Liver (tissue), 9 donors: Measurements from ENCODE around the gene TRIM65. TPM values are rescaled to one million over a fixed set of nuclear protein-coding genes. Genes with fewer than 3 reads are reported as not detected.

Experiments
- DNase-seq: peaks from one replicate; pipeline ENCODE4 v3.0.0-alpha.2; 2017; ENCODE audit warnings: low spot score
- H3K27ac ChIP-seq, 2 donors: one replicate each; pipeline ENCODE4 v1.7.0; 2013; ENCODE audit warnings: inconsistent platforms in 2 of 2, low read length in 2 of 2, control low read depth in 1 of 2, low read depth in 1 of 2, mild to moderate bottlenecking in 1 of 2
- H3K27me3 ChIP-seq, 4 donors: one replicate each; pipeline versions ENCODE4 v1.6.1 to v1.7.0; 2013; ENCODE audit warnings: low read length in 3 of 4, inconsistent platforms in 1 of 4, mild to moderate bottlenecking in 1 of 4, moderate library complexity in 1 of 4; ENCODE audit not compliant: control insufficient read depth in 4 of 4, insufficient read depth in 4 of 4
- H3K36me3 ChIP-seq, 4 donors: one replicate each; pipeline versions ENCODE4 v1.6.1 to v1.7.0; 2013; ENCODE audit warnings: low read length in 3 of 4, mild to moderate bottlenecking in 3 of 4, low read depth in 1 of 4, moderate library complexity in 1 of 4; ENCODE audit not compliant: control insufficient read depth in 4 of 4, insufficient read depth in 3 of 4
- H3K4me1 ChIP-seq, 4 donors: one replicate each; pipeline versions ENCODE4 v1.6.1 to v1.7.0; 2013; ENCODE audit warnings: low read length in 3 of 4, mild to moderate bottlenecking in 3 of 4, moderate library complexity in 1 of 4; ENCODE audit not compliant: control insufficient read depth in 4 of 4, insufficient read depth in 4 of 4
- H3K4me3 ChIP-seq, 3 donors: one replicate each; pipeline versions ENCODE4 v1.6.1 to v1.7.0; 2013; ENCODE audit warnings: low read length in 3 of 3, control low read depth in 1 of 3, low read depth in 1 of 3, mild to moderate bottlenecking in 1 of 3
- H3K9ac ChIP-seq, 2 donors: one replicate each; pipeline ENCODE4 v1.7.0; 2013; ENCODE audit warnings: low read length in 2 of 2, mild to moderate bottlenecking in 2 of 2, moderate library complexity in 2 of 2, control low read depth in 1 of 2, low read depth in 1 of 2
- H3K9me3 ChIP-seq, 4 donors: one replicate each; pipeline versions ENCODE4 v1.6.1 to v1.7.0; 2013; ENCODE audit warnings: low read length in 3 of 4; ENCODE audit not compliant: control insufficient read depth in 4 of 4
- EGR1 ChIP-seq, 2 donors: IDR thresholded peaks; 2 replicates each; pipeline ENCODE4 v1.6.1; 2016 to 2018; ENCODE audit warnings: antibody characterized with exemption in 2 of 2, low read depth in 2 of 2
- FOXA1 ChIP-seq: IDR thresholded peaks from 2 replicates; pipeline ENCODE4 v1.6.1; 2016; ENCODE audit warnings: antibody characterized with exemption
- FOXA2 ChIP-seq: IDR thresholded peaks from 2 replicates; pipeline ENCODE4 v1.6.1; 2016; ENCODE audit warnings: antibody characterized with exemption
- GABPA ChIP-seq, 2 donors: IDR thresholded peaks in 1 of 2; conservative IDR thresholded peaks in 1 of 2; 2 replicates each; pipeline ENCODE4 v1.6.1; 2016; ENCODE audit warnings: antibody characterized with exemption in 2 of 2, mild to moderate bottlenecking in 1 of 2, moderate library complexity in 1 of 2
- HNF4A ChIP-seq, 2 donors: conservative IDR thresholded peaks; 2 replicates each; pipeline ENCODE4 v1.6.1; 2016; ENCODE audit warnings: antibody characterized with exemption in 2 of 2, mild to moderate bottlenecking in 2 of 2
- HNF4G ChIP-seq: IDR thresholded peaks from 2 replicates; pipeline ENCODE4 v1.6.1; 2016; ENCODE audit warnings: antibody characterized with exemption
- JUND ChIP-seq, 2 donors: IDR thresholded peaks; 2 replicates each; pipeline ENCODE4 v1.6.1; 2016; ENCODE audit warnings: antibody characterized with exemption in 2 of 2
- NR2F2 ChIP-seq: IDR thresholded peaks from 2 replicates; pipeline ENCODE4 v1.6.1; 2016; ENCODE audit warnings: antibody characterized with exemption
- RAD21 ChIP-seq, 2 donors: IDR thresholded peaks; 2 replicates each; pipeline ENCODE4 v1.6.1; 2016; ENCODE audit warnings: antibody characterized with exemption in 2 of 2, mild to moderate bottlenecking in 2 of 2
- SP1 ChIP-seq: IDR thresholded peaks from 2 replicates; pipeline ENCODE4 v1.6.1; 2018; ENCODE audit warnings: antibody characterized with exemption, mild to moderate bottlenecking
- TAF1 ChIP-seq: conservative IDR thresholded peaks from 2 replicates; pipeline ENCODE4 v1.6.1; 2016; ENCODE audit warnings: antibody characterized with exemption, mild to moderate bottlenecking
- YY1 ChIP-seq: IDR thresholded peaks from 2 replicates; pipeline ENCODE4 v1.6.1; 2016; ENCODE audit warnings: antibody characterized with exemption, mild to moderate bottlenecking
- WGBS: extraction: QIAGEN DNeasy Blood & Tissue Kit; methylation state at CpG from one replicate; pipeline ENCODE4 v1.1.7; 2013; 5-methylcytosine and 5-hydroxymethylcytosine counted together
- polyA plus RNA-seq, 2 donors: library from polyadenylated mRNA; stranded (reverse) in 1 of 2; unstranded in 1 of 2; fragments of 200-250 nt in 1 of 2; fragments of >200 nt in 1 of 2; fragmentation: Nextera tagmentation in 1 of 2; extraction: Ambion mirVana in 1 of 2; gene quantifications; one replicate each; pipeline versions ENCODE4 v1.2.1 to v1.2.3, GENCODE V29; 2013 to 2015
- total RNA-seq, 2 donors: library from RNA; depleted of rRNA; stranded (reverse); fragments of >200 nt; gene quantifications; one replicate each; pipeline ENCODE4 v1.2.3, GENCODE V29; 2014
- TF ChIP-seq, protein P1 (sequence below): IDR thresholded peaks from 2 replicates; pipeline ENCODE4 v1.6.1; 2016; ENCODE audit warnings: antibody characterized with exemption
- TF ChIP-seq, protein P2 (sequence below): IDR thresholded peaks from 2 replicates; pipeline ENCODE4 v1.6.1; 2016; ENCODE audit warnings: antibody characterized with exemption
- TF ChIP-seq, protein P3 (sequence below): fragments of 150-350 bp; IDR thresholded peaks from 2 replicates; pipeline ENCODE4 v1.5.1; 2017; ENCODE audit warnings: improper control_type of control experiment, low read depth, low read length; ENCODE audit not compliant: missing input control
- TF ChIP-seq, protein P4 (sequence below): IDR thresholded peaks from 2 replicates; pipeline ENCODE4 v1.6.1; 2016; ENCODE audit warnings: antibody characterized with exemption, mild to moderate bottlenecking
- donor health status: healthy.
- donor health status: healthy.
- donor health status: healthy.
- donor health status: healthy.
- donor health status: healthy.

Gene TRIM65
- total and polyA plus RNA-seq, 4 donors: 1.5 to 8.6 (median 6.5) TPM

DNA sequence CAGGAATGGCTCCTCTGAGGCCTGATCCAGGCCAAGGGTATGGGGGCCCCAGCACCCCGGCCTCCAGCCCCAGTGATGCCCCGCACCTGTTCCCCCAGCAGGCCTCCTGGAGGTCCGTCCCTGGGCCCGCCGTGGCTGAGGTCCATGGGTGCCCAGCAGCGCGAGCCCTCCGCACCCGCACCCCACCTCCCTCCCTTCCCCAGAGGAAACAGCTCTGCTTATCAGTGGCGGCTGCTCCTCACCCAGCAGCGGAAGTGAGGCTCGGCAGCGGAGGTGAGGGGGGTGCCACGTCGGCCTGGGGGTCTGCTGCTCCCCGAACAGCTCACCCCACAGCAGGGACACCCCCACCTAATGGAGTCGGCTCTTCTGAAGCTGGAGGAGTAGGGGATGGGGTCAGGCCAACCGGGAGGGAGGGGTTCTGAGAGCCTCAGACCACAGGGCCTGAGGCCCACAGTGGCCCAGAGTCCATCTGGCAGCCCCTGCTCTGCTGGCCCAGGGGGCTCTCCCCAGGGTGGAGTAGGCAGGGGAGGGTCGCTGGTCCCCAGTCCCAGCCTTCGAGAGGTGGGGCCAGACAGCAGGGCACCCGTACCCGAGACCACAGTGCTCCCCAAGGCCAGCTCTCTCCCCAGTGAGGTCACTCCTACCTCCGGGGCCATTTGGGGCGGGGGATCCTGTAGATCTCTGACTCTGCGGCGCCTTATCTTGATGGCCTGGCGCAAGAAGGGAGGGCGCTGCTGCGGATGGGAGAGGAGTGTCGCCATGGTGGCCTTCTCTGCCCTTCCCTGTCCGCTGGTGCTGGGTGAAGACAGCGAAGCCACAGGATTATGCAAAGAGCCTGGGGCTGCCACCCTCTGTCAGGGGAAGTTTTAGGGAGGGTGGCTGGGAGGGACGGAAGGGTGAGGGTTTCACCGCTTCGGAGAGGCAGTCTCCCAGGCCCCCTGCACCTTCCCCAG is 52.9 kb downstream of the TRIM65 start, which contains the start of gene UNC13D:
Gene UNC13D (minus strand): TSS at position 828 of the 953 bp plus-strand sequence. CDS start 67 bp downstream, at position 761.
- TF ChIP-seq, protein P1, sequence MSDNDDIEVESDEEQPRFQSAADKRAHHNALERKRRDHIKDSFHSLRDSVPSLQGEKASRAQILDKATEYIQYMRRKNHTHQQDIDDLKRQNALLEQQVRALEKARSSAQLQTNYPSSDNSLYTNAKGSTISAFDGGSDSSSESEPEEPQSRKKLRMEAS: no peak
- TF ChIP-seq FOXA1 (no peak), HNF4A (conservative IDR thresholded peaks at IDR 0.05) (no peak), HNF4G (no peak), RAD21 (IDR thresholded peaks at IDR 0.05) (no peak), TAF1 (no peak), SP1 (no peak), EGR1 (IDR thresholded peaks at IDR 0.05; ENCODE audit: low read depth in 2 of 2) (no peak)
- TF ChIP-seq, protein P2, sequence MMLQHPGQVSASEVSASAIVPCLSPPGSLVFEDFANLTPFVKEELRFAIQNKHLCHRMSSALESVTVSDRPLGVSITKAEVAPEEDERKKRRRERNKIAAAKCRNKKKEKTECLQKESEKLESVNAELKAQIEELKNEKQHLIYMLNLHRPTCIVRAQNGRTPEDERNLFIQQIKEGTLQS: no peak
- TF ChIP-seq, protein P3, sequence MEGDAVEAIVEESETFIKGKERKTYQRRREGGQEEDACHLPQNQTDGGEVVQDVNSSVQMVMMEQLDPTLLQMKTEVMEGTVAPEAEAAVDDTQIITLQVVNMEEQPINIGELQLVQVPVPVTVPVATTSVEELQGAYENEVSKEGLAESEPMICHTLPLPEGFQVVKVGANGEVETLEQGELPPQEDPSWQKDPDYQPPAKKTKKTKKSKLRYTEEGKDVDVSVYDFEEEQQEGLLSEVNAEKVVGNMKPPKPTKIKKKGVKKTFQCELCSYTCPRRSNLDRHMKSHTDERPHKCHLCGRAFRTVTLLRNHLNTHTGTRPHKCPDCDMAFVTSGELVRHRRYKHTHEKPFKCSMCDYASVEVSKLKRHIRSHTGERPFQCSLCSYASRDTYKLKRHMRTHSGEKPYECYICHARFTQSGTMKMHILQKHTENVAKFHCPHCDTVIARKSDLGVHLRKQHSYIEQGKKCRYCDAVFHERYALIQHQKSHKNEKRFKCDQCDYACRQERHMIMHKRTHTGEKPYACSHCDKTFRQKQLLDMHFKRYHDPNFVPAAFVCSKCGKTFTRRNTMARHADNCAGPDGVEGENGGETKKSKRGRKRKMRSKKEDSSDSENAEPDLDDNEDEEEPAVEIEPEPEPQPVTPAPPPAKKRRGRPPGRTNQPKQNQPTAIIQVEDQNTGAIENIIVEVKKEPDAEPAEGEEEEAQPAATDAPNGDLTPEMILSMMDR: no peak
- TF ChIP-seq, protein P4, sequence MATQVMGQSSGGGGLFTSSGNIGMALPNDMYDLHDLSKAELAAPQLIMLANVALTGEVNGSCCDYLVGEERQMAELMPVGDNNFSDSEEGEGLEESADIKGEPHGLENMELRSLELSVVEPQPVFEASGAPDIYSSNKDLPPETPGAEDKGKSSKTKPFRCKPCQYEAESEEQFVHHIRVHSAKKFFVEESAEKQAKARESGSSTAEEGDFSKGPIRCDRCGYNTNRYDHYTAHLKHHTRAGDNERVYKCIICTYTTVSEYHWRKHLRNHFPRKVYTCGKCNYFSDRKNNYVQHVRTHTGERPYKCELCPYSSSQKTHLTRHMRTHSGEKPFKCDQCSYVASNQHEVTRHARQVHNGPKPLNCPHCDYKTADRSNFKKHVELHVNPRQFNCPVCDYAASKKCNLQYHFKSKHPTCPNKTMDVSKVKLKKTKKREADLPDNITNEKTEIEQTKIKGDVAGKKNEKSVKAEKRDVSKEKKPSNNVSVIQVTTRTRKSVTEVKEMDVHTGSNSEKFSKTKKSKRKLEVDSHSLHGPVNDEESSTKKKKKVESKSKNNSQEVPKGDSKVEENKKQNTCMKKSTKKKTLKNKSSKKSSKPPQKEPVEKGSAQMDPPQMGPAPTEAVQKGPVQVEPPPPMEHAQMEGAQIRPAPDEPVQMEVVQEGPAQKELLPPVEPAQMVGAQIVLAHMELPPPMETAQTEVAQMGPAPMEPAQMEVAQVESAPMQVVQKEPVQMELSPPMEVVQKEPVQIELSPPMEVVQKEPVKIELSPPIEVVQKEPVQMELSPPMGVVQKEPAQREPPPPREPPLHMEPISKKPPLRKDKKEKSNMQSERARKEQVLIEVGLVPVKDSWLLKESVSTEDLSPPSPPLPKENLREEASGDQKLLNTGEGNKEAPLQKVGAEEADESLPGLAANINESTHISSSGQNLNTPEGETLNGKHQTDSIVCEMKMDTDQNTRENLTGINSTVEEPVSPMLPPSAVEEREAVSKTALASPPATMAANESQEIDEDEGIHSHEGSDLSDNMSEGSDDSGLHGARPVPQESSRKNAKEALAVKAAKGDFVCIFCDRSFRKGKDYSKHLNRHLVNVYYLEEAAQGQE: no peak
- Histone ChIP-seq H3K27ac (peak within 1 kb of the TSS; percentile 70 to 77), H3K4me3 (peak within 1 kb of the TSS in 2 of 3 donors; percentile 18 to 39), H3K9ac (peak within 1 kb of the TSS; percentile 26 to 47), H3K9me3 (no peaks in the 10 kb centered on the region), H3K36me3 (peaks cover 19 to 39% (median 28%) of the 10 kb centered on the region in 4 donors), H3K4me1 (peaks cover 0 to 20% (median 10%) of the 10 kb centered on the region in 4 donors), H3K27me3 (no peaks in the 10 kb centered on the region)
- peak; percentile 75 for DNase-seq
- 57% methylated on average over 35 of the region's 35 CpGs for WGBS

DNA sequence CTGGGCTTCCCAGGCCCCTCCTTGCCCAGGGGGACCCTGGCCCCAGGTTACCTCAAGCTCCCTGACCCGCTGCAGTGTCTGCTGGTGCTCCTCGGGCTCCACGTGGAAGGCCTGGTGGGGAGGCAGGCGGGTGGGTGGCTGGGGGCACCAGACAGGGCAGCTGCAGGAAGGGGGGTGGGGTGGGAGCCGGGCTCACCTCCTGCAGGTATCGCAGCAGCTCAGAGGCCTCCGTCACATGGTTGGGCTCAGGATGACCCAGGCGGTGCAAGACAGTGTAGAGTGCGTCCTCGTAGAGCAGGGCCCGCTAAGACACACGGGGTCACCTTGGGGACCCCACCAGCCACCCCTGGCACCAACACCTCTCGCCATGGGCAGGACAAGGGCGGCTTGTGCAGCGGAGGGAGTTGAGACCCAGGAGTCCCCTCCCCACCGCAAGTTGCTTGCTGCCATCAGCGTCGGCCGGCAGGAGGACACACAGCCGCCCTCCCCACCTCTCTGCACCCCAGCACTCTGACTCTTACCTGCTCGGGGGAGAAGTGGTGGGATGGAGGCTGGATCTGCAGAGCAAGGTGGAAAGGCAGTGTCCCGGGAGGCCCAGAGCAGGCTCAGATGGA is 53.7 kb downstream of the TRIM65 start:
- H3K9ac ChIP-seq: no peak overlapping the region
- DNase-seq: no peak
- no peaks in the 10 kb centered on the region for H3K9me3 ChIP-seq
- peak overlapping the region; percentile 12 to 70 for H3K27ac ChIP-seq
- H3K27me3 ChIP-seq: no peaks in the 10 kb centered on the region
- WGBS: 82% methylated on average over 22 of the region's 22 CpGs
- peaks cover 19 to 31% (median 21%) of the 10 kb centered on the region in 4 donors for H3K36me3 ChIP-seq
- peak overlapping the region in 2 of 3 donors; percentile 18 to 39 for H3K4me3 ChIP-seq
- H3K4me1 ChIP-seq: peaks cover 0 to 16% (median 8%) of the 10 kb centered on the region in 4 donors
- TF ChIP-seq SP1: no peak
- TF ChIP-seq, protein P3: no peak
- TF ChIP-seq HNF4A (conservative IDR thresholded peaks at IDR 0.05): no peak
- no peak for TF ChIP-seq FOXA2
- TF ChIP-seq YY1: no peak
- no peak for TF ChIP-seq HNF4G
- TF ChIP-seq, protein P2: no peak
- TF ChIP-seq, protein P4: no peak
- no peak for TF ChIP-seq GABPA (IDR thresholded peaks at IDR 0.05 in 1 of 2, conservative IDR thresholded peaks at IDR 0.05 in 1 of 2)
- no peak for TF ChIP-seq TAF1
- no peak for TF ChIP-seq NR2F2
- no peak for TF ChIP-seq EGR1 (IDR thresholded peaks at IDR 0.05; ENCODE audit: low read depth in 2 of 2)
- no peak for TF ChIP-seq JUND (IDR thresholded peaks at IDR 0.05)
